ENCODE data around the gene ADGRF5.

Gene ADGRF5

GRCh38 chr6:46956409-46956808 lies 34.7 kb upstream of the ADGRF5 start:
- Histone ChIP-seq H3K9me3 (ENCODE audit: low read length) (no peaks in the 10 kb centered on the region), H3K4me1 (ENCODE audit: insufficient read depth, low read length, severe bottlenecking) (no peaks in the 10 kb centered on the region), H3K9ac (ENCODE audit: low read length) (no peak overlapping the region), H3K9me2 (ENCODE audit: low read depth, low read length) (no peaks in the 10 kb centered on the region), H3K27me3 (ENCODE audit: insufficient read depth, low read length) (no peaks in the 10 kb centered on the region), H3K36me3 (ENCODE audit: insufficient read depth, low read length) (no peaks in the 10 kb centered on the region), H3K4me3 (ENCODE audit: low read depth, low read length, poor library complexity, severe bottlenecking) (no peak overlapping the region), H3K4me2 (ENCODE audit: low read length) (no peak overlapping the region), H3K79me2 (ENCODE audit: insufficient read depth, low read length) (no peaks in the 10 kb centered on the region), H4K20me1 (ENCODE audit: insufficient read depth, low read length) (no peaks in the 10 kb centered on the region), H2AFZ (ENCODE audit: low read length) (no peak overlapping the region), H3F3A (ENCODE audit: insufficient read depth, low read length) (no peaks in the 10 kb centered on the region), H3K27ac (ENCODE audit: low read depth, low read length, poor library complexity, severe bottlenecking) (no peak overlapping the region)
- TF ChIP-seq EZH2 (IDR thresholded peaks at IDR 0.05; ENCODE audit: borderline replicate concordance, low read length) = no peak
- TF ChIP-seq, protein P1, sequence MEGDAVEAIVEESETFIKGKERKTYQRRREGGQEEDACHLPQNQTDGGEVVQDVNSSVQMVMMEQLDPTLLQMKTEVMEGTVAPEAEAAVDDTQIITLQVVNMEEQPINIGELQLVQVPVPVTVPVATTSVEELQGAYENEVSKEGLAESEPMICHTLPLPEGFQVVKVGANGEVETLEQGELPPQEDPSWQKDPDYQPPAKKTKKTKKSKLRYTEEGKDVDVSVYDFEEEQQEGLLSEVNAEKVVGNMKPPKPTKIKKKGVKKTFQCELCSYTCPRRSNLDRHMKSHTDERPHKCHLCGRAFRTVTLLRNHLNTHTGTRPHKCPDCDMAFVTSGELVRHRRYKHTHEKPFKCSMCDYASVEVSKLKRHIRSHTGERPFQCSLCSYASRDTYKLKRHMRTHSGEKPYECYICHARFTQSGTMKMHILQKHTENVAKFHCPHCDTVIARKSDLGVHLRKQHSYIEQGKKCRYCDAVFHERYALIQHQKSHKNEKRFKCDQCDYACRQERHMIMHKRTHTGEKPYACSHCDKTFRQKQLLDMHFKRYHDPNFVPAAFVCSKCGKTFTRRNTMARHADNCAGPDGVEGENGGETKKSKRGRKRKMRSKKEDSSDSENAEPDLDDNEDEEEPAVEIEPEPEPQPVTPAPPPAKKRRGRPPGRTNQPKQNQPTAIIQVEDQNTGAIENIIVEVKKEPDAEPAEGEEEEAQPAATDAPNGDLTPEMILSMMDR (IDR thresholded peaks at IDR 0.05; ENCODE audit: low read length) = no peak

- H2AFZ ChIP-seq (ENCODE audit: low read length) = no peak overlapping the region
- no peaks in the 10 kb centered on the region for H3K79me2 ChIP-seq (ENCODE audit: insufficient read depth, low read length)
- no peaks in the 10 kb centered on the region for H3F3A ChIP-seq (ENCODE audit: insufficient read depth, low read length)
- H3K27me3 ChIP-seq (ENCODE audit: insufficient read depth, low read length) = no peaks in the 10 kb centered on the region
- no peaks in the 10 kb centered on the region for H3K36me3 ChIP-seq (ENCODE audit: insufficient read depth, low read length)
- no peak overlapping the region for H3K27ac ChIP-seq (ENCODE audit: low read depth, low read length, poor library complexity, severe bottlenecking)
- no peak overlapping the region for H3K9ac ChIP-seq (ENCODE audit: low read length)
- TF ChIP-seq EZH2 (IDR thresholded peaks at IDR 0.05; ENCODE audit: borderline replicate concordance, low read length) = no peak
- TF ChIP-seq, protein P1 (IDR thresholded peaks at IDR 0.05; ENCODE audit: low read length) = no peak
- H3K9me3 ChIP-seq (ENCODE audit: low read length) = no peaks in the 10 kb centered on the region
- no peaks in the 10 kb centered on the region for H3K4me1 ChIP-seq (ENCODE audit: insufficient read depth, low read length, severe bottlenecking)
- H3K4me3 ChIP-seq (ENCODE audit: low read depth, low read length, poor library complexity, severe bottlenecking) = no peak overlapping the region
- H3K4me2 ChIP-seq (ENCODE audit: low read length) = no peak overlapping the region
- H3K9me2 ChIP-seq (ENCODE audit: low read depth, low read length) = no peaks in the 10 kb centered on the region
- no peaks in the 10 kb centered on the region for H4K20me1 ChIP-seq (ENCODE audit: insufficient read depth, low read length)
Measured at GRCh38 chr6:46954837-46955451, 33.2 kb upstream of the ADGRF5 start.

- no peaks in the 10 kb centered on the region for H3K9me3 ChIP-seq (ENCODE audit: low read length)
- no peaks in the 10 kb centered on the region for H4K20me1 ChIP-seq (ENCODE audit: insufficient read depth, low read length)
- H3K27ac ChIP-seq (ENCODE audit: low read depth, low read length, poor library complexity, severe bottlenecking) = no peak overlapping the region
- no peaks in the 10 kb centered on the region for H3K27me3 ChIP-seq (ENCODE audit: insufficient read depth, low read length)
- H3K9me2 ChIP-seq (ENCODE audit: low read depth, low read length) = no peaks in the 10 kb centered on the region
- no peak overlapping the region for H3K4me3 ChIP-seq (ENCODE audit: low read depth, low read length, poor library complexity, severe bottlenecking)
- no peaks in the 10 kb centered on the region for H3K4me1 ChIP-seq (ENCODE audit: insufficient read depth, low read length, severe bottlenecking)
- H3K9ac ChIP-seq (ENCODE audit: low read length) = no peak overlapping the region
- H3K4me2 ChIP-seq (ENCODE audit: low read length) = no peak overlapping the region
- H3K79me2 ChIP-seq (ENCODE audit: insufficient read depth, low read length) = no peaks in the 10 kb centered on the region
- H2AFZ ChIP-seq (ENCODE audit: low read length) = no peak overlapping the region
- no peaks in the 10 kb centered on the region for H3F3A ChIP-seq (ENCODE audit: insufficient read depth, low read length)
- TF ChIP-seq, protein P1 (IDR thresholded peaks at IDR 0.05; ENCODE audit: low read length) = no peak
- no peak for TF ChIP-seq EZH2 (IDR thresholded peaks at IDR 0.05; ENCODE audit: borderline replicate concordance, low read length)
- no peaks in the 10 kb centered on the region for H3K36me3 ChIP-seq (ENCODE audit: insufficient read depth, low read length)
Measured at GRCh38 chr6:46953921-46954320, 32.2 kb upstream of the ADGRF5 start.
